DMS153 (cell line): Measurements from ENCODE around the gene ITGA11.

Experiments used
- DNase-seq: peaks from one replicate; lab custom pipeline; 2025; lab: John Stamatoyannopoulos, UW

ITGA11 gene

GRCh38 chr15:68265081-68265480 is 166.9 kb downstream of the ITGA11 start:
- DNase-seq: no peak

GRCh38 chr15:68264282-68264681 is 167.7 kb downstream of the ITGA11 start:
- DNase-seq: no peak

- DNase-seq: no peak
Observed at GRCh38 chr15:68262514-68263356, 169.2 kb downstream of the ITGA11 start.

- DNase-seq: no peak
Observed at GRCh38 chr15:68261980-68262379, 170.0 kb downstream of the ITGA11 start.

GRCh38 chr15:68261241-68261640 is 170.7 kb downstream of the ITGA11 start:
- no peak for DNase-seq

GRCh38 chr15:68259883-68260282 is 172.1 kb downstream of the ITGA11 start:
- DNase-seq: peak; percentile 2

GRCh38 chr15:68258692-68259091 is 173.3 kb downstream of the ITGA11 start:
- no peak for DNase-seq

GRCh38 chr15:68256675-68257450 is 175.1 kb downstream of the ITGA11 start:
- DNase-seq: peak; percentile 70

GRCh38 chr15:68252925-68253534 is 178.9 kb downstream of the ITGA11 start:
- peak; percentile 59 for DNase-seq

GRCh38 chr15:68249058-68249713 is 182.8 kb downstream of the ITGA11 start:
- DNase-seq: no peak
